HUDEP-2 (cell line): ENCODE results near the gene C5orf58.

Experiments used
- DNase-seq, 76 experiments: peaks; one replicate each; lab custom pipeline; 2025; ENCODE audit not compliant: unreplicated experiment in 76 of 76; lab: John Stamatoyannopoulos, UW

Gene C5orf58

DNA sequence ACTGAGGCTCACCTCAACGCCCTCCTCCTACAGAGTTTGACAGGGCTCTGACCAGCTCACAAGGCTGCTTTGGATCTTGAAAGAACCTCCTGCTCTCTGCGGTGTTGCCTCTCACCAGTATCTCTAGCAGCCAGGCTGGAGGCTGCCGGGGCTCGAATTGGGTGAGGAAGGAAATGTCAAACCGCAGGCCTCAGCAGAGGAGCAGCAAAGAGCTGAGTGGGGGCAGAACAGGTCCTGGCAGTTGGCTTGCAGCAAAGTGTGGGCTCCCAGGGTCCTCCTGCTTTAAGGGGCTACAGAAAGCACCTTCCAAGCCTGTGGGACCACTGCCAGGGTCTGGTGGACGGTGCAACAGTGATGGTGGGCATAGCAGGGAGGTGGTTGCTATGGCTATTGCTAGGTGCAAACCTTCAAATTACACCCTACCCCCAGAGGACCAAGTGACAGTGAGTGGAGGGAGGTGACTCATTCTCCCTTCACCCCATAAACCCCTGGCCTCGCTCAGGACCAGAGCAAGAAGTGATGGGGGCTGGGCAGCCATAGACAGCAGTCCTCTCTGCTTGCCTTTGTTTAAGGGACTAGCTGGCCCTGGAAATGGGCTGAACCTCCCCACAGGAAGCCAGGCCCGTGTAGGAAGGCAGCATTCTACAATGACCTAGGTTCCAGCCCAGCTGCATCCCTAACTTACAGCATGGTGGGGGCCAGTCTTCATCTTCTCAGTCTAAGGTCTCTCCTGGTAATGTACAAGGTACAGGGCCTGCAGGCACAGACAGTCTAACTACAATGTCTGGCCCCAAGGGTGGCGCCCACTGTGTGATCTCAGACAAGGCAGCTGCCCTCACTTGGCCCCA is 46.0 kb downstream of the C5orf58 start:
- peak in 73 of 76 experiments; percentile 26 to 89 (median 71) for DNase-seq

DNA sequence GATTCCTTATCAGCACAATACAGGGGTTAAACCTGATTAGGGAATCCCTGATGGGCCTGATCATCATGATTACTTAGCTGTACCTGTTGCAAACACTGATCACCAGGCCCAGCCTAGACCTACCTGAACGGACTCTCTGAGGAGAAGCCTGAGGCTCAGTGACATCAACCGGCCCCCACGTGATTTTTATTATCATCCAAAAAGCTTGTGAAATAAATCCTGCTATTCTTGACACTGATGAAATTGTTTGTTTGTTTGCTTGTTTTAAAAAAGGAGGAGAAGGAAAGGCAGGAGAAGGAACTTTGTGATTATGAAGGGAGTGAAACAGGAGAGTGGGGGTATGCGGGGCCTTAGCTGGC is 46.7 kb downstream of the C5orf58 start:
- DNase-seq = peak in 2 of 76 experiments; percentile 23 to 24

DNA sequence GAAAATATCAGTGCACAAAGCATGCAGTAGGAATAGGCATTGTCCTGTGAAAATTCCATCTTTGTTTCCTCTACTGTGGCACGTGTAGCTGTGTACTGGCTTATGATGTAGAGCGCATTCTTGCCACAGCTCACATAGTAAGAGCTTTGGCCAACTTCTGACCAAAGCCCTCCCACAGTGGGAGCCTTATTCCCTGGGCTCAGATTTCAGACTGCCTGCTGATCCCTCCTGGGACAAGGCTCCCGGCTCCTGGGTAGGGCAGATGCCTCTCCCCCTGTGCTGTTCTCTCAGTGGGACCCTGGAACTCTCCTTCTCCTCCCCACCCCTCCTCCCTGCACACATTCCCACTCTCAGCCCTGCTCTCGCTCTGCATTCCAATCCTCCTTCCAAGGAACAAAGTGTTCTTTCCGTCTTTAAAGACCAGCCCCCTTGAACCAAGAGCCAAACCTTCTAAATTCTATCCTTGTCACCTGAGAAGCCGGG is 47.3 kb downstream of the C5orf58 start:
- DNase-seq = no peak

DNA sequence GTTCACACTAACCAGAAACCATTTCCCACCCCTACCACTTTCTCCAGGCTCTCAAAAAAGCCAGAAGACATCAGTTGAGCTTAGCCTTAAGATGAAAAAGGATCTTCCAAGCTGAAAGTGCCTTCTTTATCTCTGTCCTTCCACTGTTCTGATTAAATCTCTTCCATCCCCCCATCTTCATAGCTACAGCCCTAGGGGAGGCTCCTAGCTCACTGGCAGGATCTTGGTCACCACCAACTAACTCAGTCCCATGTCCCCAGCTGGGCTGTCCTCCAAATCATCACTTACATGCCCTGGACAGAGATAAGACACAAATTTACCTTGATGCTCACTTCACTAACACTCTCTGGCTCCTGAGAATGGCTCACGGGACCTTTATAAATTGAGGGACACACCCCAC is 50.5 kb downstream of the C5orf58 start:
- DNase-seq = peak in 9 of 76 experiments; percentile 7 to 40 (median 29)

DNA sequence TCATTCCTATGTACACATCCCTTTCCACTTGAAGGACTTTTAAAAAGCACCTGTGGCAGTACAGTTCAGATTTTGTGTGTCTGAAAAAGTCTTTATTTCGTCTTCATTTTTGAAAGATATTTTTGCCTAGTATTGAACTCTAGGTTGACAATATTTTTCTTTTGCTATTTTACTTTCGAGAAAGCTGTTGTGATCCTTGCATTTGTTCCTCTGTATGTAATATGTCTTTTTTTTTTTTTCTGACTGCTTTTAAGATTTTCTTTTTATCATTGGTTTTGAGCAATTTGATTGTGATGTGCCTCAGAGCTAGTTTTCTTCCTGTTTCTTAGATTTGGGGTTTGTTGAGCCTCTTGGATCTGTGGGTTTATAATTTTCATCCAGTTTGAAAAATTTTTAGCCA is 51.4 kb downstream of the C5orf58 start:
- no peak for DNase-seq

DNA sequence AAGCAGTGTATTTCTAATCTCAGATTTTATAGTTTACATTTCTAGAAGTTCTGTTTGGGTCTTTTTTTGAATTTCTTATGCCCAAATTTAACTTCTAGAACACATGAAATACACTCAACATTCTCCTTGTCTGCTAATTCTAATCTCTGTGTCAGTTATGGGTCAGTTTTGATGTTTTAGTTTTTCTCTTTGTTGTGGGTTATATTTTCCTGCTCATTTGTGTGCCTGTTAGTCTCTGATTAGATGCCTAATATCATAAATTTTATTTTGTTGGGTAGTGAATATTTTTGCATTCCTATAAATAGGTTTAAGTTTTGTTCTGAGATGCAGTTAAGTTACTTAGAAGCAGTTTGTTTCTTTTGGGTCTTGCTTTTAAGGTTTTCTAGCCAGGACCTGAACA is 52.4 kb downstream of the C5orf58 start:
- DNase-seq = no peak

DNA sequence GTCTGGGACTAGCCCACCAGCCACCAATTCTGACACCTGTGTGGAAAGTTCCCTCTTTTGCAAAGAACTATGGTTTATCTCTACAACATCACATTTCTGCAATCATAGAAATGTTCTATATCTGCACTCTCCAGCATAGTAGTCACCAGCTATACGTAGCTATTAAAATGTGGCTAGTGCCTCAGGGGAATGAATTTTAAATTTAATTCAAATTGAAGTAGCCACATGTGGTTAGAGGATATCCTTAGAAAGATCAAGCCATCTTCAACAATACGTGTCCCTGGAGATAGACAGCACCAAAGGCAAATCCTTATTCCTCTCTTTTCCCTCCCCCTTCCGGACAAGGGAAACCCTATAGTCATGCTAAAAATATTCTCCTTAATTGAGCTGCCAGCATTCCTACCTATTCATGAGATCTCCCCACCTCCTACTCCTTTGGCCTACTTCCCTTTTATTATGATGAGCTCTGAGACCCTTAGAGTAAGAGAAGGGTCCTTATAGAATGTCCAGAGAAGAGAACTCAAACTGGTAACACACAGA is 53.7 kb downstream of the C5orf58 start:
- DNase-seq = no peak

DNA sequence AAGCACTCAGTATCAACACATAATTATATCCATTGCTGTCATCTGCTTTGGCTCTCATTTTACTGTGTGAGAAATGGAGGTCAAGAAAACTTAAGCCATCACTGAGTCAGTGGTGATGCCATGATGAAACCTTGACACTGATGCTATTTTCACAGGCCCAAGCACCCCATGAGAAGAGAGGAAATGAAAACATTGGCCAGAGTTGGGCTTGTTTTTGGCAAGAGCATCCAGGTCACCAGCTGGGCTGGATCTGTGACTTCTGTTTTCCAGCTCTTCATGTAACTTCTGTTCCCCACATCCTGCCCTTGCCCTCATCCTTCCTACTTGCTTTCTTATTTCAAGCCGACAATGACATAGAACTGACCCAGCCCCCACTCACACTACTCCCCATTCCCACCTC is 54.7 kb downstream of the C5orf58 start:
- no peak for DNase-seq

DNA sequence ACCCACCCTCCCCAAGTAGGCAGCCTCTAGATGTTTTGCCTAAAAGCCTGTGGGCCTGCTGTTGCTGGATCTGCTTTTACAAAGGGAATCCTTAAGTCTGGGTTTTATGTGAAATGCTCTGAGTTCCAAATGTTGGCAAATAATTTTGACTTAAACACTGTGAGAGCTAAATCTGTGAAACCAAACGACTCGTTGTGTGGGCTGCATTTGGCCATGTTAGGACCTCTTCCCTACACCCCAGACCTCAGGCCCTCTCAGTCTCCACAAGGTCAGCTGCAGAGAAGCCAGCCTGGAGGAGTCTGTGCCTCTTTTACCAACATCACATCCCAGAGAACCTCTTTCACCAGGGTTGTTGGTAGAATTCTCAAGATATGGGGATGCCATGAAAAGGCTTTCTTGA is 55.4 kb downstream of the C5orf58 start:
- no peak for DNase-seq

DNA sequence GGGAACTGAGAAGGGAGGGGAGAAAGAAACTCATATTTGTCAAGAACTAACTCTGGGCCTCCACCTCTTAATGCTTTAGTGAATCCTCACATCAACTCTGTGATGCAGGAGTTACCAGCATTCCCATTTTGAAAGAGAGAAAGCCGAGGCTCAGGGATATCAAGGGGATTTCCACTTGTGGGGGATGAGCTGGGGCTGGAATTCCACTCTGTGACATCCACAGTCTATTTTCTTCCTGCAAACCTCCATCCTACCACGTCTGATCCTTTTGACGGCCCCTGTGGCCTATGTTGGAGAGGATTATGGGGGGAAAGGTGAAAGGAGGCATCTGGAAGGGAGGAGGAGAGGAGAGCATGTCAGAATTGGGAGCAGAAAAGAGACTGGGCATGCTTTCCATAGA is 55.8 kb downstream of the C5orf58 start:
- no peak for DNase-seq

DNA sequence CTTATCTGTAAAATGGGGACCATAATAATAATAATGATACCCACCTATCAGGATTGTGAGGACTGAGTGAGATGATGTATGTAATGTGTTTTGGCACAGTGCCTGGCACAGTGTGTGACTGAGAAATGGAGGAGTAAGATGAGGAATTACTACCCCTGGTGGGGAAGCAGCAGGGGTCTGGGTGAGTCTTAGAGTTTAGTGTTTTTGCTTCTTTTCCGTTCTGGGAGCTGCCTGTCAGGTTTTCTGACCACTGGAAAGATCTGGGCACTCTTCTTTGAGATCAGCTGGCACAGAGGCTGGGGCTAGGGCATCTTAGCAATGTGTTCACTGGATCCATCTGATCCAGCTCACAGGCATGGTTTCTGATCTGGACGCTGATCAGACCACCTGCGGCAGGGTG is 56.3 kb downstream of the C5orf58 start:
- no peak for DNase-seq

DNA sequence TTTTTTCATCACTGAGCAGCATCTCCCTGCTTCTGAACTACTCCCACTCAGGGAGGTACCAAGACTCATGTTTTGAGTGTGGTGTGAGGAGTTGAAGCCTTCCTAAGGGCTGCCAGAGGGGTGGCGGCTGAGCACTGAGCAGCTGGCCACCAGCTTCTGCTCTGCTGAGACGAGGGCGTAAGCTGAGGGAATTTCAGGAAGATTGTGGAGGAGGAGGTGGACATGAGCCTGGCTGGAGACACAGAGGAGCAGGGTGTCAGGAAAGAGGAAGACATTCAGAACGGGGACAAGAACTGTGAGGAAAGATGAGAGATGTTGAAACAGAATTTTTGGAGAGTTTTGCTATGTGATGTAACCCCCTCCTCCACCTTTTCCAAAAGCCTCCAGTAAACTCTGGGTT is 57.0 kb downstream of the C5orf58 start:
- no peak for DNase-seq

DNA sequence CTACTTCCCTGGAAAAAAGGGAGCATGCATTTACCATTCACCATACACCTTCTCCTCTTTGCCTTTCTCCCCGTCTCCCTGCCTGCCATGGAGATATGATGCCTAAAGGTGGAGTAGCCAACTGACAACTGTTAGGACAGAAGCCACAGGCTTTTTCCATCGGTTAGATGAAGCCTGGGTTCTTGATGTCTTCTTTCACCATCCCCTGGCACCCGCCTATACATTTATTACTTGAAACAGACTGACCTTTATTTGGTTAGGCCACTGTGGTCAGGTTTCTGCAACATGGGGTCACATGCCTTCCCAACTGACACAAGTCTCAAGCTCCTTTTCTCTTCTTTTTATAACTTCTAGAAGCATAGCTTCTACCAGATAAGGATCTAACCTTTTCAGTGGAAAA is 57.7 kb downstream of the C5orf58 start:
- no peak for DNase-seq

DNA sequence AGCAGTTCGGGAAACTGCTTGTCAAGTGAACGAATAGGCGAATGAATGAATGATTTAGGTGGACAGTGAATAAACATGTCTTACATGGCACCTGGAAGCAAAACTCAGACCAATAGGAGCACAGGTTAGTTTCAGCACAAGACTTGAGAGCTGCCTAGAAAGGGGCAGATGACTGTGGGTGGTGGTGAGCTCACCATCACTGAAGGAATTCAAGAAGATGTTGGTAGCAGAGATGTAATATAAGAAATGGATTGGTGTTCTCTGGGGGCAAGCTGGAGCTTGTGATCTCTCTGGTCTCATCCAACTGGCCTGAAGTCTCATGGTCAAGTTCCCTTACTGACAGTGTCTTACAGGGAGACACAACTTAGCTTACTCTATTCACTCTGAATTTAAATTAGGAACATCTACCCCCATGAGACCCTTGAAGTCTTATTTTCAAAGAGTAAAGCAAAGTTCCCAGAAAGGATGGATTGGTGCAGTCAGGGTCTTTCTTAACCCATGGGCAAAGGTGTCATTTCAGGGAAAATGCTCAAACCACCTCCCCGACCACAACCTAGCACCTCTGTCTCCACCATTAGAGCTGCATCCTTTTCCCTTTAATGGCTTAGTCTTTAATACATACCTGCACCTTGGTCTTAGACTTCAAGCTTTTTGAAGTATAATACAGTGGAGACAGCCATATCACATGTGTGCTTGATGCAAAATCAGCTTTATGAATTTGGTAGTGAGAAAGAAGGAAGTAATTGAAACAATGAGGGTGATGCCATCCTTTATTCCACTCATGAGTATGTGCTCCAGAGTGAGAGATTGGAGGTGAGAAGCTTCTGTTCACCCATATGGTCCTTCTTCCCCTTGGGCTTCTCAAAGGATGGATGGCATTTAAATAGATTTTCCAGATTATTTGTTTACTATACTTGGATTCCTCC is 59.7 kb downstream of the C5orf58 start:
- no peak for DNase-seq

DNA sequence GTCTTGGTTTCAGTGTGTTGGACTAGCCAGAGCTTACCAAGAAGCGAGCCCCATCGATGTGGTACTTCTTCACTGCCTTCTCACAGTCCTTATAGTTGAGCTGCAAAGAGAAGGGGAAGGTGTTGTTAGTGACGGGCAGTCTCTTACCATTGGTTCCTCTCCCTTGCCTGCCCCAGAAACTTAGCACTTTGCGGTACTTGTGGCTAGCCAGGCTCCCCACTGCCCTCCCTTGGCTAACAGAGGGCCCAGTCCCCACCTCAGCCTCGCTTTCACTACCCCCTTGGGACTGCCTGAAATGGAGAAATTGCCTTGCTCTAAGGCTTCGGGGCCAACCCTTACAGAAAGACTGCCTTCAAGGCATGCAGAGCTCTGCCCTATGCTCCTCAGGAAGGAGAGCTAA is 60.5 kb downstream of the C5orf58 start:
- no peak for DNase-seq

DNA sequence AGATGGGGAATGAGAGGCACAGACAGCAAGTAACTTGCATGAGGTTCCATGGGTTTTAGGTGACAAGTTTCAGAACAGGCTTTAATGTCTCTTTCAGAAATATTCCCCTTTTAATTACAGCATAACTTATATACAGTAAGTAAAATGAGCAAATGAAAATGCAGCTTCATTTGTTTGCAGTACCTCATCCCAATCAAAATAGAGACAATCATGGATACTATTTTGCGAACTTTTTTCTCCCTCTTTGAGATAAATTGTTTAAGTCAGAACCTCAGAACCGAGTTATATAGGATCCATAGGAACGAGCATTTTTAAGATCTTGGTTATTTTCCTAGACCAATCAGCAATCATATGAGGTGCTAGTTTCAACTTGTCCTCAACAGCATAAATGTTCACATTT is 61.3 kb downstream of the C5orf58 start:
- DNase-seq = no peak

DNA sequence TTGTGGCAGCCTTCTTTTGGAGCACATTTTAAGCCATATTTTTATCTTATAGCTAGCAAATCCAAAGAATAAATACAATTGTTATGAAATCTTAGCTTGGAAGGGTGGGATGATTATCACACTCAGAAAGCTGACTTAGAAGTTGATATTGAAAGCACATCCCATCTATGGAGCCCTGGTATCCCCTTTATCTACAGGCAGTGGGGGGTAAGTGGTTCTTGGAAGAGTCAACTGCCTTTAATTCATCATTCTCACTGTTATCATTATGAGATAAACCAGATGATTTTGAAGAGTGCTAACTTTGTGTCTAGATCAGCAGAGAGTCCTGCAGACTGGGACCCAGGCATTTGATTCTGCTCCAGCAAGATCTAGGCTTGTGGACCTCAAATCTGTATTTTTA is 61.8 kb downstream of the C5orf58 start:
- peak in 20 of 76 experiments; percentile 14 to 78 (median 53) for DNase-seq
